Dermis microvascular lymphatic vessel endothelial cell (primary cell): ENCODE results near the gene SELP. TPM values are rescaled to one million over a fixed set of nuclear protein-coding genes. Genes with fewer than 3 reads are reported as not detected.

Experiments
- DNase-seq, 2 donors: peaks; one replicate each; pipeline versions ENCODE4 v3.0.0 to v3.0.0-alpha.2; 2010; ENCODE audit warnings: low read depth in 2 of 2
- total RNA-seq: library from RNA; depleted of rRNA; stranded (reverse); fragments of >200 nt; gene quantifications from 2 replicates; pipeline ENCODE4 v1.2.1, GENCODE V29; 2014

The SELP gene
- total RNA-seq, 1 donor from 2014 or later, result 0.13 TPM

DNA sequence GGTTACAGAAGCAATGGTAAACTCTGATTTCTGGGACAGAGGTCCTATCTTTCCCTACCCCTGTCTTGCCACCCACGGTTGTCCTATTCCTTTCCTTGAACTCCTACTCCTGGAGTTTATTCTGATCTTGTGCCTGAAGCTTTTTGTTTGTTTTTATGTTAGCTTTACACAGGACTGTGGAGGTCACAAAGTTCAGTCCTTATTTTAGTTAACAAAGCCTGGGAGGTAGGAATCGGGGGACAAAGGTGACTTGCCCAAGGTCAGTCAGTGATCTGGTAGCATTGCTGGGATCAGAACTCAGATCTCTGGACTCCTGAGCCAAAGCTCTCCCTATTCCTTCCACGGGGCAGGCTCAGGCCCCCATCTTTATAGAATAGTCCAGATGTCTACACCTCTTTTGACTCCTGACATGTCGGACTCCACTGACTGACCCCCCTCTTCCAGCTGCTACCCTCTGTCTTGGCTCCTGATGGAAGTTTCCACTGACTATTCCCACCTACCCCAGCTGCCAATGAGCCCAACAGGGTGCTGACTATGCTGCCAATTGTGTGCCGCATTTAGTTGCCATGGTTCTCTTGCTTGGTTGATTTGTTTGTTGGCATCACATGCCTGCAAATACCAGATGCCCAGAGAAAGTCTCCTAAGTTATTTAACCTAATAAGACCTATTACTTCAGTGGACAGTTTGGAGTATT is 53.5 kb downstream of the SELP start:
- DNase-seq, result no peak

DNA sequence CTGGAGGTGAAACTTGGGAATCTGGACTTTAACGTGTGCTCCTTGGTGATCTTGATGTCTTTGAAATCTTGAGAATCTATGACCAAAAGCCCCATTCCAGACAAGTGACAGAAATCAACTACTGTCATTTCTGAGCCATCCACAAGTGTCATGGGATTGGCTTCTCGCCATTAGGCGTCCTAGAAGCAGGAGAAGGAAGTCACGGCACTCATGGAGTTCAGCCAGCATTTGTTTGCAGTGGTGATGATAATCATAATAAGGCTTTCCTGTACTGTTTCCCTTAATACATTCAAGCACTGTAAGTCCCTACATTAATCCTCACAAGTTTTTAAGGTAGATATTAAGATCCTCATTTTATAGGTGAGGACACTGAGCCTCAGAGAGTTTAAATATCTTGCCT is 55.6 kb downstream of the SELP start:
- no peak for DNase-seq

DNA sequence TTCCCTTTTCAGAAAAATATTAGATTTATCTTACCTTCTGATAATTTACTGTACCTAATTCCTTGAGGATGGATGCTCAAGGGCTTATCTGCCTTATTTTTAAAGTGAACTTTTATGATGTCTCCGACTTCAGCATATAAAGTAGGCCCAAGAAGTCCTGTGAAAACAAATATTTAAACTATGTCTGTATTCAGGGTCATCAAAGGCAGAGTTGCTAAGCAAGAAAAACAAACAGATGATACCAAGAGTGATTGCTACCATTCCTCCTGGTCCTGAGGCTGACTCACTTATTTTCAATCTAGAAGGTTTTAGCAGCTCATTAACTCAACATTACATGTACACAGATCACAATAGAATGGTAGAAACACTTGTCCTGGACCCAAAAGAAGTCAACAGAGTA is 57.7 kb downstream of the SELP start:
- peak in 1 of 2 donors; percentile 10 for DNase-seq

DNA sequence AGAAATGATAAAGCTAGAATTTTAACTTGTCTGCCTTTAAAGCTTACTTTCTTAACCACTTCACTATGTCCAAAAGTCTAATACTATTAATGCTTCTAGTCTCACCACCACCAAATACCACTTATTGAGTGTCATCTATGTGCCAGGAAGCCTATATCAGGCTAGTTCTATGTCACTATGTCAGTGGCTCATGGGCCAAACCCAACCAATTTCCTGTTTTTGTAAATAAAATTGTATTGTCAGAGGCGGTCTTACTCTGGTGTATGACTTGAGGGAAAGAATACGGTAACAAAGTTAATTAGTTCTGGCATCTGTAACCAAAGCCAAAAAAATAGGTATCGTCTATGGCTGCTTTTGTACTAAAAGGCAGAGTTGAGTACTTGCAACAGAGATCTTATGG is 58.5 kb downstream of the SELP start:
- DNase-seq, result no peak

DNA sequence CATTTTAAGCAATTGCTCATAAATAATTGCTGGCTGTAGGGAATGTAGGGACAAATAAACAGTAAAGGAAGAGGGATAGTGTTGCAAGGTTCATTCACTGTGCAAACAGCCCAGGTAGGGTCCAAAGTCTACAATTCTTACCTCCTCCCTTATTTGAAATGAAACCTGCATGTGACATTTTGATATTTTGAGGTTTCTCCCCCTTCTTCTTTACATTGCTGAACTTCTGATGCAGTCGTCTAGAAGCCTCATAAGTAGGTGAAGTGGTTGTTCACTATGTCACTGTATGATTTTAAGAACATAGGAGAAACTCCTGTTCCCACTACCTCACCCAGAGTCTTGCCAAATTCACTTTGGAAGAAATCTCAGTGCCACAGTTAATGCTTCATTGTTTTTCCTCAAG is 59.8 kb downstream of the SELP start:
- no peak for DNase-seq

DNA sequence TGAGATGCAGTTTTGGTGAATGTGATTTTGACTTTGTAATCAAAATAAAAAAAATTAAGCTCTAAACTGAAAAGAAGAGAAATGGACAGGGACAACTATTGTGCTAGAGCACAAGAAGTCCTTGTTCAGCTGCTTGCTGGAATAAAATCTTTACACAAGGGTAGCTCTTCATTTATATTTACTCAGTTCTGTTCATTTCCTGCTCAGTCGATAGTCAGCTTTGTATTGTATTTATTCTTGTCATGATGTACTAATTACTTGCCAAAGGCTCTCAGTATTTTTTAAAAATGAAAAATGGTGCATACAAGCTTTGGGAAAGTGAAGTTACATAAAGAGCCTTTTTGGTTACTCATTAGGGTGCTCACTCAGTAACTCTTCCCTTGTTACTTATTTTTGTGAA is 61.4 kb downstream of the SELP start:
- no peak for DNase-seq

DNA sequence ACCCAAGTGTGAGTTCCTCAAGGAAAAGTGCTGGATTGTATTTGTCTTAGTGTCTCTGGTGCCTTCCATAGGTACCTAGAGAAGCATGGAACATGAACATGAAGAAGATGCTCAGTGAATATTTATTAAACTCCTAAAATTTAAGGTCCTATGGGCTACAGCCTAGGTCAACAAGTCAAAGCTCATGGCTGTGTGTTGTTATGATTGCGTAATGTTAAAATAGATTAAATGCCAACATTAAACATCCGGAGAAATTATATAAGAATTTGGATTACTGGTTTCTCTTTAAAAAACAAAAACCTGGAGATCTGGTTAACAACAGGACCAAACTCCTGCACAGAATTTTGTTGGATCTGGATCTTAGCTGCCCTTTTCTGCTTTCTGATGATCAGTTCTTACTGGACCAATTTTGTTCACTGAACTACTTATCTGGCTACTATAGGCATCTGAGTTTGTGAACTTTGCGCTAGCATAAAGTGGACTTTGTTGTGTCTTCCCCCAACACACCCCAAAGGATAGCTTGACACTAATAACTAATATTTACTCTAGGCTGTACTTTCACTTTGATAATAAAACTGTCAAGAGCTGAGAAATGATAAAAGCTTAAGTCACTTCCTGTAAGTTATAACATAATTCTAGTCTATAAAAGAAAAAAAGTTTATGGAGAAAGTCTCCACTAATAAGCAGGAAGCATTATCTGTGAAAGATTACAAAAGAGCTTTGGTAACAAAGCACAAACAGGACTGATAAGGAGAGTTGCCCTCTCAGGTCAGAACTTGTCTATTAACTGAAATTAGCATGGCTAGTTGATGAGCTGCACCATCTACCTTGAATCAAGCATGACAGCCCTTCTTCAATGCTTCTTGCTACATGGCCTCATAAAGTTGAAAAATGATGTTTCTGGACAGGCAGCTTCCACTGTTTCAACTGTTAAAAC is 64.3 kb downstream of the SELP start:
- peak in 1 of 2 donors; percentile 10 for DNase-seq

DNA sequence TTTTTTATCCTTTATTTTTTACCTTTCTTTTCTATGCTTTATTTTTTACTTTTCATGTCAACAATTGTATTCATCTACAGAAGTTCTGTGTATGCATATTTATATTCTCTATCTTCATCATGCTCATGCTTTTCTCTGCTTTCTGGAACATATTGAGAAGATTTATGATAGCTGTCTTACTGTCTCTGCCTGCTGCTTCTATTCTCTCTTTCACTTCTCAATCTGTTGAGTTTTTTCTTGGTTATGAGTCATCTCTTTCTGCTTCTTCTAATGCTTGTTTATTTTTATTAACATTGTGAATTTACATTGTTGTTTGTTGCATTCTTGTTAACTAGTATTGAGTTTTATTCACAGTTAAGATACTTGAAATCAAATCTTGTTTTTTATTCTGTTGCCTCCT is 66.3 kb downstream of the SELP start:
- DNase-seq, result no peak

DNA sequence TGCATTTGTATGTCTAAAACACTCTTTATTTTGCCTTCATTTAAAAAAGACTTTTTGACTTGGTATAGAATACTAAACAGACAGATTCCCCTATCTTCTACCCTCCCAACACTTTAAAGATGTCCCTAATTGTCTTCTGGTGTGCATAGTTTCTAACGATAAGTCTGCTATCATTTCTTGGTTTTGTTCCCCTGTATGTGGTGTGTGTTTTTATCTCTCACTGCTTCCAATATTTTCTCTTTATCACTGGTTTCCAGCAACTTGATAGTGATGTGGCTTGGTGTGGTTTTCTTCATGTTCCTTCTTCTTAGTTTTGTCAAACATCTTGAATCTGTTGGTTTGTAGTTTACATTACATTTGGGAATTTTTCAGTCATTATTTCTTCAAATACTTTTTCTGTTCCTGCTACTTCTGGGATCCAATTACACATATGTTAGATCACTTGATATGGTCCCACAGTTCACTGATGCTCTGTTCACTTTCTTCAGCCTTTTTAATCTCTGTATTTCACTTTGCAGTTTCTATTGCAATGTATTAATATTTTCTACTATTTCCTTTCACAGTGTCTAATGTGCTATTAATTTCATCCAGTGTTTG is 66.8 kb downstream of the SELP start:
- no peak for DNase-seq

DNA sequence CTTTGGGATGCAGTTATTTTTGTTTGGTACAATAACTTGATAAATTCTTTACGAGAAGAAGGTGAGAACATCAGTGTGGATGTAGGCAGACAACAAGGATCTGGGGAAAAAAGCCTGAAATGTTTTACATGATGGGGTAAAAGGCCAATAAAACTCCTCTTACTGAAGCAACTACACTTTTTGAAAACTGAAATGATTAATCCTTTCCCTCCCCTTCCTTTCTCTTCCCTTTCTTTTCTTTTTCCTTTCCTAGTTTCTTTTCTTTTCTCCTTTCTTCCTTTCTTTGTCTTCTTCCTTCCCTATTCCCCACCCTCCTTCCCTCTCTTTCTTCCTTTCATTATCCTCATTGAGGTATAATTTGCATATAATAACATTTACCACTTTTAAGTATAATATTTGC is 68.2 kb downstream of the SELP start:
- no peak for DNase-seq

DNA sequence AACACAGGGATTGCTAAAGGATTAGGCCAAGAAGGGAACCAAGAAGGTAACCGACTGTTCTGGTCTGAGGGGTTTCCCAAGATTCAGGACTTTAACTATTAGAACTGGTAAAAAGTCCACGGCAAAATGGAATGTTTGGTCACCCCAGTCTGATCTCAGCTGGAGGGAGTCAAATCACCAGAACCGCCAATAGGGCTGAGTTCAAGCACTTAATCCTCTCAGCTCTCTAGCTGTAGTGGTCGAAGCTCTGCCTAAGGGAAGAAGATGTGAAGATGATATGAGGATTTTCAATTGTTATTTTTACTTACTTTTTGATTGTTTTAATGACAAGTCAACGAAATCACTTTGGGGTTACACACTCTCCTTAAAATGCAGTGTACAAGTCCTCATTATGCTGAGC is 72.8 kb downstream of the SELP start:
- no peak for DNase-seq

DNA sequence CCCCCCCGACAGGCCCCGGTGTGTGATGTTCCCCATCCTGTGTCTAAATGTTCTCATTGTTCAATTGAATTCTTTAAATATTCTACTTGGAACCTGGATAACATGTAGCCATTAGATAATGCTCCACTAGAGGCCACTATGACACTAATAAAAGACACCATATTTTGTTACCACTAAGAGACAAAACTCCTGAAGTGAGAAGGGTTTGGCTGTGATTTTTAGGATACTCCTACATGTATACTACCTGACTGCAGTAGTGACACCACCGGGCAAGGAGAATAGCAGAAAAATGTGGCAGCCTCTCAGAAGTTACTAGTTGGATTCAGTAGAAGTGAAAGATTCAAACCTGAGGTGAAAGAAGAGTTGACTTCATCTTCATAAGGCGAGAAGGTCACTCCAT is 79.6 kb downstream of the SELP start:
- peak; percentile 23 to 58 for DNase-seq

DNA sequence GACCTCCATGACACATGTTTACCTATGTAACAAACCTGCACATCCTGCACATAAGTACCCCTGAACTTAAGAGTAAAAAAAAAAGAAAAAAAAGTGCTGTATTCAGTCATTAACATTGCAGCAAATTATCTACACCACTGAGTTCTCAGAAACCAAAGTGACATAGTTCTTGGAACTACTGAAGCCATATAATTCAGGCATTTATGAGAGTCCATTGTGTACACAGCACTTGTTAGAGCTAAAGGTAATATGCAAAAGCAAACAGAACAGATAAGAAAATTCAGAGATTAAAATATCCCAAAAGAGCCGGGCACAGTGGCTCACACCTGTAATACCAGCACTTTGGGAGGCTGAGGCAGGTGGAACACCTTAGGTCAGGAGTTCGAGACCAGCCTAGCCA is 81.6 kb downstream of the SELP start:
- DNase-seq, result no peak

DNA sequence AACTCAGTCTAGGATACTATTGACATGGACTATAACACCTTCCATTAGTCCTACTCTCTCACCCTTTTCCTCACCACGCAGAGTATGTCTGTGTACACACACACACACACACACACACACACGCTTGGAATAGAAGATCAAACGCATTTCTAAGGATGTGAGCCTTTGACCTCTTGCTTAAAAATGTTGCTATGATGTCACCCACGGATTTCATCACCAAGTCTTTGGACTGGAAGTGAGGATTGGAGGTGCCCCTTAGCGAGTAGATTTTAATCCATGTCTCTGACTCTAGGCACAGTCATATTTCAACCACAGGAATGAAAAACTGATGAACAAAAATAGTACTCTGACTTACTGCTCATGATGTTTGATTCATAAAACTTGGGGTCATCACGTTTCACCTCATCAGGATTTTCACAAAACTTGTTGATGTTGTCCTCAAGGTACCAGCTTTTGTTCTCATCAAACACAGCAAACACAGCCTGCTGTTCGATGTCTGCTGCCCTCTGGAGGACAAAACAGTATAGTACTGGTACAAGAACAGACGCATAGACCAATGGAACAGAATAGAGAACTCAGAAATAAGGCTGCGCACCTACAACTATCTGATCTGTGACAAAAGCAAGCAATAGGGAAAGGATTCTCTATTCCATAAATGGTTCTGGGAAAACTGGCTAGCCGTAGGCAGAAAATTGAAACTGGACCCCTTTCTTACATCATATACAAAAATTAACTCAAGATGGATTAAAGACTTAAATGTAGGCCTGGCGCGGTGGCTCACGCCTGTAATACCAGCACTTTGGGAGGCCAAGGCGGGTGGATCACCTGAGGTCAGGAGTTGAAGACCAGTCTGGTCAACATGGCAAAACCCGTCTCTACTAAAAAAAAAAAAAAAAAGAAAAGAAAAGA is 83.6 kb downstream of the SELP start:
- peak; percentile 66 to 78 for DNase-seq

DNA sequence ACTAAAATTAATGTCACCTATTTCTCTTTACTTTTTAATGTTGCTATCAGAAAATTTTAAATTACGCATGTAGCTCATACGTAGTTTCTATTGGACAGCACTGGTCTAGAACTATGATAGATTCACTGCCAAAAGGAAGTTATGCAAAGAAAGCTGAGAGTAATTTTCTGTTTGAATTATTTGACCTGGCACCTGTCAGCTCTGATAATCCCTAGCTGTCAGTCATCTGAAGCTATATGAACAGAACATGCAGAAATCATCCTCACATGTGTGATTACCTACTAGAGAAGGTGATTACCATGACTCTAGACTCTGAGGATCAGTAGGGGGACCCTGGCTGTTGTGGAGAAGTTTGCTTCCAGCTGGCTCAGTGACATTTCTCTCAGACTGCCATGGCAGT is 84.5 kb downstream of the SELP start:
- DNase-seq, result no peak

DNA sequence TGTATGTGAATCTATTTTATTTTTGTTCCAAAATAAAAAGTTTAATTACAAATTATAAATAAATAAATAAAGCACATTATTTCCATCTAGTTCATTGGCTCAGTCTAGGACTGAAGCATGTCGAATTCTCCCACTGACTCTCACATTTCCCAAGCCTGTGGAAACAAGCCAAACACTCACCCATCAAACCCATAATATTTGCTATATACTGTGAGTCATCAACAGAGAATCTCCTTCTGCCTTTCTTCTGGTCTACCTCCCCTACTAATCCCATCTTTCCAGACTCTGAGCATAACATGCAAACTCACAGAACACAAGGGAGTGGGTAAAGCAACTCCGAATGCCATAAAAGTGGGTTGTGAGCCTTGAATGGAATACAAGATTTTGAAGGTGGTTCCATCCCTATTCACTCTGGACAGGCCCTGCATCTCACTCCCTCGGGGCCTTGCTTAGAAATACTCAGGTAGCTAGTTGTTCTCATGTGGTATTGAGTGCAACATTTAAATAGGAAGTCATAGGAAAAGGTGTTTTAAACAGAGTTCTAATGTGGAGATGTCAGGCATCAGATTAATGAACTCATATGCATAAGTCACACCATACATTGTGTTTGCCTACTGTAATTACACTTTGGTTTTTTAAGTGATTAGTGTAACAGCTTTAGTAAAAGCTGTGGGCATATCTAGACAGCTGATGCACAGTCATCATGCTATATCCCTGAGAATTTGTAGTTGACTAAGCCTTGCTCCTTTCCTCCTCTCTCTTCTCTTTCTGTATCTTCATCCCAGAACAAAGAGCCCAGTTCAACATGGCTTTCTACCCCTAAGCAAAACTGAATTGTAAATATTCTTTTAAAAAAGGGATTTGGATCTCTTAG is 90.7 kb downstream of the SELP start:
- no peak for DNase-seq
